ENCODE data around the gene ARHGAP31. TPM values are rescaled to one million over a fixed set of nuclear protein-coding genes. Genes with fewer than 3 reads are reported as not detected.

ARHGAP31 gene
- total and polyA plus RNA-seq, 10 of the 15 experiments (the other 5 are each of a cell fraction or from before 2014, with no cell fraction given), result 0.97 to 29.8 (median 10.3) TPM

- TF ChIP-seq E2F4 (IDR thresholded peaks at IDR 0.05; ENCODE audit: low read depth, low read length) (no peak; the same call in 1 of the 2 replicates), FOXM1 (IDR thresholded peaks at IDR 0.05; ENCODE audit: low read depth, low read length) (peak; percentile 36; the same call in 1 of the 2 replicates), KDM1A (IDR thresholded peaks at IDR 0.05; ENCODE audit: borderline replicate concordance) (no peak), POLR2A (IDR thresholded peaks at IDR 0.05; ENCODE audit: low read depth, low read length) (peak; percentile 96), CUX1 (IDR thresholded peaks at IDR 0.05; ENCODE audit: insufficient replicate concordance, low read depth, low read length) (peak; percentile 49), ATF3 (IDR thresholded peaks at IDR 0.05; ENCODE audit: borderline replicate concordance, extremely low read depth, low read depth, low read length) (peak; percentile 92), MLLT1 (IDR thresholded peaks at IDR 0.05) (peak; percentile 81), TBL1XR1 (IDR thresholded peaks at IDR 0.05; ENCODE audit: low read depth, low read length) (peak; percentile 84), EGR1 (IDR thresholded peaks at IDR 0.05; ENCODE audit: borderline replicate concordance in 1 of 2, low read depth in 2 of 2, low read length in 2 of 2) (no peak), FOS (IDR thresholded peaks at IDR 0.05; ENCODE audit: borderline replicate concordance, extremely low read depth, insufficient read length) (no peak), ATF2 (IDR thresholded peaks at IDR 0.05; ENCODE audit: low read length) (peak; percentile 65; the same call in 1 of the 2 replicates), TCF12 (IDR thresholded peaks at IDR 0.05; ENCODE audit: low read depth, low read length) (peak; percentile 54; the same call in 1 of the 2 replicates), ASH2L (IDR thresholded peaks at IDR 0.05; ENCODE audit: borderline replicate concordance, low read depth) (no peak), KAT2A (conservative IDR thresholded peaks at IDR 0.05; ENCODE audit: control insufficient read depth, low read depth, low read length) (no peak), MXI1 (IDR thresholded peaks at IDR 0.05; ENCODE audit: low read depth, low read length) (peak; percentile 96), HDAC6 (IDR thresholded peaks at IDR 0.05; ENCODE audit: unreplicated experiment) (peak; percentile 43), SMC3 (IDR thresholded peaks at IDR 0.05; ENCODE audit: borderline replicate concordance, low read length) (peak; percentile 8; the same call in 1 of the 2 replicates), ZSCAN29 (IDR thresholded peaks at IDR 0.05) (no peak), EZH2 (IDR thresholded peaks at IDR 0.05; ENCODE audit: borderline replicate concordance, control insufficient read depth, low read depth, low read length) (no peak)
Observed at GRCh38 chr3:119463171-119464169, 169.3 kb downstream of the ARHGAP31 start, which contains the start of gene TMEM39A (continued).
